Activated CD8-positive, alpha-beta memory T cell treated with anti-CD3 and anti-CD28 coated beads, Interleukin-2, amount 10 ng/mL, durations not matched to agents 7 days and 5 days (primary cell): ENCODE measurements around the gene HERC6. TPM values are rescaled to one million over a fixed set of nuclear protein-coding genes. Genes with fewer than 3 reads are reported as not detected.
"Not testable (repeated sequence)": the region's sequence is repeated elsewhere in the genome, so short reads cannot be mapped to it uniquely, and the experiment has no call there.

Source experiments
- ATAC-seq: fragments of 150-1000 bp; cut with Tn5 transposase; one replicate; pipeline ENCODE4 v1.10.0; 2021; ENCODE audit warnings: moderate library complexity
- CTCF ChIA-PET: fragments of 350-600 bp; sonication (Branson Sonifier 250); formaldehyde crosslinking; loops from one replicate; lab custom pipeline; 2021; ENCODE audit warnings: antibody characterized with exemption; lab: Charles Lee
- DNase-seq: peaks from one replicate; pipeline ENCODE4 v3.0.0-alpha.2; 2020
- H3K27ac Mint-ChIP-seq: one replicate; pipeline ENCODE4 v1.8.0; 2021; ENCODE audit warnings: mild to moderate bottlenecking, mixed read lengths
- H3K27me3 Mint-ChIP-seq: one replicate; pipeline ENCODE4 v1.8.0; 2021; ENCODE audit warnings: mixed read lengths
- H3K36me3 Mint-ChIP-seq: one replicate; pipeline ENCODE4 v1.8.0; 2021; ENCODE audit warnings: mild to moderate bottlenecking, mixed read lengths
- H3K4me1 Mint-ChIP-seq: one replicate; pipeline ENCODE4 v1.8.0; 2021; ENCODE audit warnings: mixed read lengths
- H3K4me3 Mint-ChIP-seq: one replicate; pipeline ENCODE4 v1.8.0; 2021; ENCODE audit warnings: mild to moderate bottlenecking, moderate library complexity, mixed read lengths
- H3K9me3 Mint-ChIP-seq: one replicate; pipeline ENCODE4 v1.8.0; 2022; ENCODE audit warnings: low read depth, mixed read lengths
- total RNA-seq, 2 experiments: library from RNA; stranded (reverse); gene quantifications; one replicate each; pipeline ENCODE4 v1.2.3, GENCODE V29; 2021

HERC6 gene
- total RNA-seq, 2 experiments from 2014 or later, result 49.9 to 55.8 TPM

GRCh38 chr4:88409789-88410188 is 31.1 kb downstream of the HERC6 start:
- CTCF ChIA-PET, result interaction anchor here (1.7 kb wide), 1 partner anchor 105 kb away, joined by 4 read pairs; no protein-coding TSS in a partner anchor
- H3K4me1 Mint-ChIP-seq, result peaks cover 19% of the 10 kb centered on the region
- no peak overlapping the region for H3K4me3 Mint-ChIP-seq
- H3K9me3 Mint-ChIP-seq, result no peaks in the 10 kb centered on the region
- H3K27ac Mint-ChIP-seq, result no peak overlapping the region
- no peak for DNase-seq
- H3K27me3 Mint-ChIP-seq, result no peaks in the 10 kb centered on the region
- ATAC-seq, result no peak
- peaks cover 78% of the 10 kb centered on the region for H3K36me3 Mint-ChIP-seq

- Mint-ChIP-seq H3K36me3 (peaks cover 77% of the 10 kb centered on the region), H3K4me1 (peaks cover 19% of the 10 kb centered on the region), H3K27me3 (no peaks in the 10 kb centered on the region), H3K27ac (no peak overlapping the region), H3K9me3 (no peaks in the 10 kb centered on the region), H3K4me3 (no peak overlapping the region)
- CTCF ChIA-PET, result interaction anchor here (1.5 to 1.7 kb wide), 2 partner anchors 9 to 104 kb away, joined by 3 to 4 read pairs; no protein-coding TSS in a partner anchor
- DNase-seq, result no peak
- ATAC-seq, result no peak
Observed at GRCh38 chr4:88411491-88412096, 32.9 kb downstream of the HERC6 start.

- no peaks in the 10 kb centered on the region for H3K9me3 Mint-ChIP-seq
- no peak for ATAC-seq
- CTCF ChIA-PET, result no interaction called here
- no peaks in the 10 kb centered on the region for H3K27me3 Mint-ChIP-seq
- H3K27ac Mint-ChIP-seq, result no peak overlapping the region
- peaks cover 19% of the 10 kb centered on the region for H3K4me1 Mint-ChIP-seq
- H3K36me3 Mint-ChIP-seq, result peaks cover 78% of the 10 kb centered on the region
- DNase-seq, result no peak
- no peak overlapping the region for H3K4me3 Mint-ChIP-seq
Observed at GRCh38 chr4:88413801-88414200, 35.1 kb downstream of the HERC6 start.

- Mint-ChIP-seq H3K4me1 (peaks cover 24% of the 10 kb centered on the region), H3K27ac (no peak overlapping the region), H3K9me3 (no peaks in the 10 kb centered on the region), H3K36me3 (peaks cover 77% of the 10 kb centered on the region), H3K27me3 (no peaks in the 10 kb centered on the region), H3K4me3 (no peak overlapping the region)
- ATAC-seq (no peak), DNase-seq (no peak)
- CTCF ChIA-PET, result no interaction called here
Observed at GRCh38 chr4:88414755-88415154, 36.1 kb downstream of the HERC6 start.

GRCh38 chr4:88415982-88416381 is 37.3 kb downstream of the HERC6 start:
- Mint-ChIP-seq H3K4me3 (no peak overlapping the region), H3K36me3 (peaks cover 70% of the 10 kb centered on the region), H3K27ac (no peak overlapping the region), H3K27me3 (no peaks in the 10 kb centered on the region), H3K9me3 (no peaks in the 10 kb centered on the region), H3K4me1 (peaks cover 21% of the 10 kb centered on the region)
- no peak for DNase-seq
- no peak for ATAC-seq
- CTCF ChIA-PET, result no interaction called here

GRCh38 chr4:88418411-88418810 is 39.8 kb downstream of the HERC6 start:
- peaks cover 9% of the 10 kb centered on the region for H3K4me1 Mint-ChIP-seq
- peaks cover 70% of the 10 kb centered on the region for H3K36me3 Mint-ChIP-seq

GRCh38 chr4:88419874-88420273 is 41.2 kb downstream of the HERC6 start:
- Mint-ChIP-seq H3K36me3 (peaks cover 64% of the 10 kb centered on the region), H3K4me1 (peaks cover 7% of the 10 kb centered on the region), H3K27ac (peak overlapping the region; percentile 41), H3K9me3 (no peaks in the 10 kb centered on the region), H3K27me3 (no peaks in the 10 kb centered on the region), H3K4me3 (no peak overlapping the region)
- CTCF ChIA-PET, result interaction anchor here (0.9 kb wide), 1 partner anchor 20 kb away, joined by 3 read pairs; no protein-coding TSS in a partner anchor
- ATAC-seq (no peak), DNase-seq (no peak)

More at GRCh38 chr4:88418411-88418810, 39.8 kb downstream of the HERC6 start:
- CTCF ChIA-PET, result interaction anchor here (1.0 kb wide), 1 partner anchor 23 kb away, joined by 4 read pairs; no protein-coding TSS in a partner anchor
- Mint-ChIP-seq H3K4me3 (no peak overlapping the region), H3K27ac (no peak overlapping the region), H3K27me3 (no peaks in the 10 kb centered on the region), H3K9me3 (no peaks in the 10 kb centered on the region)
- ATAC-seq (no peak), DNase-seq (no peak)

- H3K9me3 Mint-ChIP-seq, result no peaks in the 10 kb centered on the region
- H3K4me1 Mint-ChIP-seq, result peaks cover 7% of the 10 kb centered on the region
- ATAC-seq (no peak), DNase-seq (no peak)
- no peak overlapping the region for H3K4me3 Mint-ChIP-seq
- H3K36me3 Mint-ChIP-seq, result peaks cover 62% of the 10 kb centered on the region
- CTCF ChIA-PET, result interaction anchor here (0.9 to 1.2 kb wide), 2 partner anchors 10 to 19 kb away, joined by 3 read pairs; no protein-coding TSS in a partner anchor
- H3K27me3 Mint-ChIP-seq, result no peaks in the 10 kb centered on the region
- no peak overlapping the region for H3K27ac Mint-ChIP-seq
Observed at GRCh38 chr4:88420844-88421243, 42.2 kb downstream of the HERC6 start.

- H3K27ac Mint-ChIP-seq, result no peak overlapping the region
- H3K4me3 Mint-ChIP-seq, result no peak overlapping the region
- H3K4me1 Mint-ChIP-seq, result peaks cover 7% of the 10 kb centered on the region
- no peaks in the 10 kb centered on the region for H3K9me3 Mint-ChIP-seq
- CTCF ChIA-PET, result no interaction called here
- no peaks in the 10 kb centered on the region for H3K27me3 Mint-ChIP-seq
- peaks cover 64% of the 10 kb centered on the region for H3K36me3 Mint-ChIP-seq
- ATAC-seq, result no peak
- DNase-seq, result no peak
Observed at GRCh38 chr4:88422403-88422802, 43.8 kb downstream of the HERC6 start.

- DNase-seq (no peak), ATAC-seq (no peak)
- Mint-ChIP-seq H3K27me3 (no peaks in the 10 kb centered on the region), H3K36me3 (peaks cover 78% of the 10 kb centered on the region), H3K4me1 (no peaks in the 10 kb centered on the region), H3K4me3 (no peak overlapping the region), H3K27ac (no peak overlapping the region), H3K9me3 (peaks cover 3% of the 10 kb centered on the region)
- CTCF ChIA-PET, result interaction anchor here (1.8 kb wide), 1 partner anchor 86 kb away, joined by 4 read pairs; no protein-coding TSS in a partner anchor
Observed at GRCh38 chr4:88429401-88429800, 50.7 kb downstream of the HERC6 start.

- Mint-ChIP-seq H3K27me3 (no peaks in the 10 kb centered on the region), H3K4me3 (no peak overlapping the region), H3K36me3 (peaks cover 70% of the 10 kb centered on the region), H3K4me1 (peaks cover 2% of the 10 kb centered on the region), H3K27ac (no peak overlapping the region), H3K9me3 (peaks cover 3% of the 10 kb centered on the region)
- CTCF ChIA-PET, result no interaction called here
- no peak for DNase-seq
- no peak for ATAC-seq
Observed at GRCh38 chr4:88435987-88436693, 57.5 kb downstream of the HERC6 start.

GRCh38 chr4:88437873-88438272 is 59.2 kb downstream of the HERC6 start:
- H3K4me3 Mint-ChIP-seq, H3K27ac Mint-ChIP-seq, H3K27me3 Mint-ChIP-seq, ATAC-seq, DNase-seq, H3K9me3 Mint-ChIP-seq, H3K4me1 Mint-ChIP-seq: not testable (repeated sequence)
- peaks cover 72% of the 10 kb centered on the region for H3K36me3 Mint-ChIP-seq
- CTCF ChIA-PET, result interaction anchor here (0.7 to 1.6 kb wide), 5 partner anchors 11 to 25 kb away, joined by 3 to 4 read pairs (median 3); partner anchors contain the start of gene HERC5

GRCh38 chr4:88439161-88439760 is 60.6 kb downstream of the HERC6 start:
- H3K4me3 Mint-ChIP-seq, result no peak overlapping the region
- CTCF ChIA-PET, result interaction anchor here (1.2 to 1.6 kb wide), 2 partner anchors 10 to 19 kb away, joined by 3 to 4 read pairs; no protein-coding TSS in a partner anchor
- H3K4me1 Mint-ChIP-seq, result peaks cover 4% of the 10 kb centered on the region
- ATAC-seq, result peak; percentile 39
- H3K9me3 Mint-ChIP-seq, result no peaks in the 10 kb centered on the region
- H3K27me3 Mint-ChIP-seq, result no peaks in the 10 kb centered on the region
- H3K27ac Mint-ChIP-seq, result peak overlapping the region; percentile 37
- DNase-seq, result no peak
- H3K36me3 Mint-ChIP-seq, result peaks cover 73% of the 10 kb centered on the region
